K562 (cell line): ENCODE measurements around the gene DYTN. TPM values are rescaled to one million over a fixed set of nuclear protein-coding genes. Genes with fewer than 3 reads are reported as not detected.

Experiments
- ATAC-seq: fragments of 200-7000 bp; cut with Tn5 transposase; 3 replicates; pipeline ENCODE4 v1.9.1; 2020; ENCODE audit warnings: moderate library complexity
- BruUV-seq: library from RNA; stranded (reverse); fragments of 400-500 nt; replicated peaks from 2 replicates; lab custom pipeline; 2021; lab: Mats Ljungman, UMichigan
- CTCF ChIA-PET: fragments of 300-600 bp; formaldehyde crosslinking; extraction: SDS; loops from one replicate; lab custom pipeline; 2021; ENCODE audit warnings: low intra/inter-chr PET ratio; lab: Yijun Ruan, JAX
- POLR2A ChIA-PET: fragments of 300-600, 350-650 bp; sonication (Branson Sonifier 250); formaldehyde crosslinking; extraction: SDS; loops from one replicate; lab custom pipeline; 2021; ENCODE audit warnings: antibody characterized with exemption, inconsistent platforms; lab: Yijun Ruan, JAX
- DNase-seq, 4 experiments: peaks; one replicate each; pipeline versions ENCODE4 v3.0.0 to v3.0.0-alpha.2; 2011 to 2018; ENCODE audit warnings: low spot score in 3 of 4, mixed read lengths in 3 of 4; ENCODE audit errors: extremely low read depth in 1 of 4
- FAIRE-seq: peaks from 2 replicates; lab custom pipeline; 2011; peaks lifted over from hg19 to GRCh38; lab: Jason Lieb, UNC
- H2AFZ ChIP-seq: 2 replicates; pipeline ENCODE4 v1.6.0; 2011; ENCODE audit warnings: low read depth, low read length, control low read depth, inconsistent platforms
- H3K27ac ChIP-seq: fragments of 200-600 bp; 3 replicates; pipeline ENCODE4 v1.8.0; 2011; ENCODE audit warnings: low read depth, mild to moderate bottlenecking, control low read depth, inconsistent platforms, low read length, moderate library complexity, mixed read lengths; ENCODE audit errors: extremely low read depth
- H3K27me3 ChIP-seq, 2 experiments: fragments of 300-600 bp in 1 of 2; 2 replicates in 1 of 2; 3 replicates in 1 of 2; pipeline versions ENCODE4 v1.6.0 to v1.8.0; 2011; ENCODE audit warnings: inconsistent platforms in 2 of 2, low read length in 2 of 2, mild to moderate bottlenecking in 1 of 2, mixed read lengths in 1 of 2, moderate library complexity in 1 of 2; ENCODE audit not compliant: control insufficient read depth in 2 of 2, insufficient read depth in 2 of 2
- H3K36me3 ChIP-seq: fragments of 300-600 bp; 3 replicates; pipeline ENCODE4 v1.8.0; 2011; ENCODE audit warnings: mild to moderate bottlenecking, low read length, inconsistent platforms; ENCODE audit not compliant: control insufficient read depth, insufficient read depth
- H3K4me1 ChIP-seq, 2 experiments: fragments of 200-600 bp in 1 of 2; replicated peaks in 1 of 2; 2 replicates in 1 of 2; 3 replicates in 1 of 2; pipeline versions ENCODE4 v1.5.1 to v1.8.0; 2011; ENCODE audit warnings: inconsistent platforms in 2 of 2, low read length in 2 of 2, mild to moderate bottlenecking in 1 of 2, mixed read lengths in 1 of 2, moderate library complexity in 1 of 2; ENCODE audit not compliant: control insufficient read depth in 2 of 2, insufficient read depth in 2 of 2
- H3K4me2 ChIP-seq: 2 replicates; pipeline ENCODE4 v1.6.1; 2011; ENCODE audit warnings: low read length, control low read depth, inconsistent platforms, mixed read lengths; ENCODE audit not compliant: insufficient read depth
- H3K4me3 ChIP-seq: fragments of 200-600 bp; sonication (generic), shearing (Covaris generic); 2 replicates; pipeline ENCODE4 v1.5.1; 2016; ENCODE audit warnings: control low read depth, inconsistent platforms
- H3K79me2 ChIP-seq: fragments of 200-600 bp; 3 replicates; pipeline ENCODE4 v1.8.0; 2011; ENCODE audit warnings: low read length, inconsistent platforms; ENCODE audit not compliant: control insufficient read depth, insufficient read depth
- H3K9ac ChIP-seq, 2 experiments: 2 replicates each; pipeline versions ENCODE4 v1.6.0 to v1.6.1; 2011; ENCODE audit warnings: low read depth in 2 of 2, low read length in 2 of 2, control low read depth in 1 of 2, inconsistent platforms in 1 of 2, mild to moderate bottlenecking in 1 of 2, mixed read lengths in 1 of 2; ENCODE audit not compliant: insufficient read depth in 1 of 2
- H3K9me1 ChIP-seq: one replicate; pipeline ENCODE4 v1.6.0; 2011; ENCODE audit warnings: inconsistent platforms, mild to moderate bottlenecking, low read length, moderate library complexity; ENCODE audit not compliant: control insufficient read depth, insufficient read depth
- H3K9me3 ChIP-seq: replicated peaks from 2 replicates; pipeline ENCODE4 v1.5.1; 2011; ENCODE audit warnings: low read depth, low read length, inconsistent platforms; ENCODE audit not compliant: control insufficient read depth, insufficient read depth
- H4K20me1 ChIP-seq: replicated peaks from 2 replicates; pipeline ENCODE4 v1.6.1; 2011; ENCODE audit warnings: low read length, inconsistent platforms, mixed read lengths; ENCODE audit not compliant: control insufficient read depth, insufficient read depth
- ATF7 ChIP-seq: fragments of 450-650 bp; IDR thresholded peaks from 2 replicates; pipeline ENCODE4 v1.7.1; 2014; ENCODE audit warnings: mild to moderate bottlenecking, moderate library complexity
- E2F3 ChIP-seq: fragments of 250-450 bp; sonication (Bioruptor Pico); IDR thresholded peaks from 2 replicates; pipeline ENCODE4 v1.4.0; 2020; ENCODE audit warnings: mild to moderate bottlenecking
- FOSL1 ChIP-seq: fragments of 200-800 bp; sonication (Bioruptor generic); conservative IDR thresholded peaks from 2 replicates; pipeline ENCODE4 v1.6.1; 2016; ENCODE audit warnings: missing genetic modification characterization, missing compliant biosample characterization
- HES1 ChIP-seq: fragments of 450-650 bp; IDR thresholded peaks from 2 replicates; pipeline ENCODE4 v1.6.1; 2016; ENCODE audit warnings: low read depth, mild to moderate bottlenecking, moderate library complexity
- JUND ChIP-seq, 2 experiments: IDR thresholded peaks; 2 replicates in 1 of 2; 3 replicates in 1 of 2; pipeline ENCODE4 v1.6.1; 2011; ENCODE audit warnings: borderline replicate concordance in 2 of 2, low read depth in 2 of 2, low read length in 2 of 2, improper control_type of control experiment in 1 of 2, missing biosample characterization in 1 of 2, missing genetic modification characterization in 1 of 2, missing genetic modification reagents in 1 of 2
- MAFF ChIP-seq: IDR thresholded peaks from 2 replicates; pipeline ENCODE4 v1.6.1; 2012; ENCODE audit warnings: low read length, improper control_type of control experiment
- MAFG ChIP-seq: fragments of 450-650 bp; conservative IDR thresholded peaks from 2 replicates; pipeline ENCODE4 v1.6.1; 2016; ENCODE audit warnings: missing genetic modification characterization, missing compliant biosample characterization
- NFYB ChIP-seq: IDR thresholded peaks from 2 replicates; pipeline ENCODE4 v1.6.1; 2011; ENCODE audit warnings: mild to moderate bottlenecking, moderate library complexity; ENCODE audit not compliant: insufficient read length; ENCODE audit errors: extremely low read depth
- ZFPM2 ChIP-seq: fragments of 250-450 bp; sonication (Bioruptor Pico); IDR thresholded peaks from 2 replicates; pipeline ENCODE4 v1.5.1; 2022; ENCODE audit warnings: mild to moderate bottlenecking
- ZNF253 ChIP-seq: fragments of 250-450 bp; sonication (Bioruptor Pico); conservative IDR thresholded peaks from 2 replicates; pipeline ENCODE4 v1.6.1; 2021; ENCODE audit warnings: mild to moderate bottlenecking
- ZNF263 ChIP-seq: sonication (generic); formaldehyde crosslinking; IDR thresholded peaks from 2 replicates; pipeline ENCODE4 v1.8.0; 2022; ENCODE audit warnings: mild to moderate bottlenecking, missing genetic modification reagents, borderline replicate concordance
- ZNF407 ChIP-seq: fragments of 450-650 bp; IDR thresholded peaks from 2 replicates; pipeline ENCODE4 v1.6.1; 2016; ENCODE audit warnings: low read depth
- WGBS: fragments of 100-300 bp; shearing (Covaris generic); methylation state at CpG from one replicate; pipeline ENCODE4 v1.1.6; 2016; ENCODE audit warnings: low coverage, mixed read lengths; ENCODE audit not compliant: insufficient coverage; ENCODE audit errors: missing lambda C conversion rate; 5-methylcytosine and 5-hydroxymethylcytosine counted together
- in situ Hi-C: fragments of 300-500 bp; cut with MboI; formaldehyde crosslinking; loops from 4 replicates; pipeline ENCODE4 v1.15.0; 2018; ENCODE audit warnings: inconsistent platforms, mixed read lengths
- intact Hi-C: fragments of 100-400 bp; cut with micrococcal nuclease; formaldehyde crosslinking; loops from 2 replicates; pipeline ENCODE4 v1.14.2; 2022
- polyA plus RNA-seq, 8 experiments: library from polyadenylated mRNA; depleted of rRNA in 4 of 8; stranded (reverse) in 5 of 8; unstranded in 3 of 8; fragments of >200 nt; fragmentation: Nextera tagmentation in 2 of 8; fragmentation: Illumina TruSeq in 1 of 8; extraction: Ambion mirVana in 2 of 8; extraction: Trizol in 1 of 8; gene quantifications; 2 replicates each; pipeline versions ENCODE4 v1.2.1 to v1.2.3, GENCODE V29; 2011 to 2014; ENCODE audit warnings: inconsistent platforms in 1 of 8, missing spikeins in 1 of 8
- total RNA-seq, 7 experiments: library from RNA; depleted of rRNA in 6 of 7; stranded (reverse); fragments of >200 nt in 6 of 7; fragmentation: Illumina TruSeq in 2 of 7; extraction: Trizol in 2 of 7; gene quantifications; 2 replicates each; pipeline versions ENCODE4 v1.2.1 to v1.2.3, GENCODE V29; 2011 to 2021; ENCODE audit warnings: low replicate concordance in 1 of 7

The DYTN gene
- total and polyA plus RNA-seq, 9 of the 15 experiments (the other 6 are each of a cell fraction or from before 2014, with no cell fraction given) = not detected

DNA sequence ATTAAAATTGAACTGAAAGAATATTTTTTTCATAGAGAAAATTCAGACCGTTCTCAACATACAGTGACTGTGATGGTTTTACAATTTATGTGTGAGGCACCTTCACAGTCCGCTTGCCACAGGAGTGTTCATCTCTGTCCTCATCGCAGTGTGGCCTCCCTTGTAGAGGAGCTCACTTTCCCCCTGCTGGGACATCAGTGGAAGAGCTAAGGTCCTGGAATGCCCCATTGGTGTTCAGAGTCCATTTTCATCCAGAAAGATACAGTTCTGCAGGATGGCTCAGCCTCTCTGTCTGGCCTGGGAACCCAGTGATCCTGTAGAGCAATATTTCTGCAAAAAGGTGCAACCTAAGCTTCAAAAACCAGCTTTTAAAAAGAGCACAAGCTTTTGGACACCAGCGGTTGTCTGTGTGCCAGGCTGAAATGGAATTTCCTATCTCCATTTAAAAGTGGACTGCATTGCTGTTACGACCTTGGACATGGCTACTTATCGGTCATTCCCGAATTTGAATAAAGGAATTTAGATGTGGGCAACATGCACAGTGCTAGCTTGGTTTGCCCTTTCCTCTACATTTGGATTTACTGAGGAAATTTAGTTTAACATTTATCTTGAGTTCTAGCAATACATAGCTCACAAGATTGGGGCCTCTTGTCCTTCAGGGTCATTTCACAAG, 102.6 kb downstream of the DYTN start (continued):
- TF ChIP-seq E2F3 (CRISPR knock-in tag) = no peak

DNA sequence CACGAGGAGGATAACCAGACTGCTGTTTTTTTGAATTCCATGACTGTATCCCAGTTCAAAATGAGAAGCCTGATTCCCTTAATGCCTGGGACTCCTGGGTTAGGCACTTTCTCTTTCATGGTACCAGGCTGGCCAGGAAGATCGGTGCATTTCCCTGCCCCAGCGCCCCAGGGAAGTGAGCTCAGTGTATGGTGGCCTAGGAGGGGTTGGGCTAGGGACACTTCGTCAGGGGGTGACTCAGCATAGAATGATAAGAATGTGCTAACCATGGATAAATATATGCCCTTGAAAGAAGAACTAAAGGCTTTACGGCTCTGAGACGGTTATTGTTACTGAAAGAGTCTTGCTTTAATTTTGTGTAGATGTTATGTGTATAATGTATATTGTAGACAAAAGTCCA, 103.4 kb downstream of the DYTN start:
- no peaks in the 10 kb centered on the region for H3K27me3 ChIP-seq
- peaks cover 0 to 4% of the 10 kb centered on the region in 2 experiments; a peak in 2 of 5 replicates for H3K4me1 ChIP-seq
- no peak overlapping the region for H3K4me3 ChIP-seq
- in situ Hi-C loops (no loop called here), intact Hi-C loops (no loop called here)
- peak overlapping the region; percentile 78 for H2AFZ ChIP-seq
- ChIA-PET CTCF (no interaction called here), POLR2A (interaction anchor here (0.6 to 0.7 kb wide), 2 partner anchors 58 to 76 kb away, joined by 3 read pairs; no protein-coding TSS in a partner anchor)
- no peak overlapping the region for H3K9ac ChIP-seq
- no TSS peak for BruUV-seq
- H3K36me3 ChIP-seq = no peaks in the 10 kb centered on the region
- H3K79me2 ChIP-seq = no peaks in the 10 kb centered on the region
- WGBS = 3% methylated on average over 6 of the region's 6 CpGs
- ATAC-seq (peak; percentile 96), FAIRE-seq (peak; percentile 78), DNase-seq (peak; percentile 24 to 55 (median 42))
- no peaks in the 10 kb centered on the region for H3K9me1 ChIP-seq
- no peaks in the 10 kb centered on the region for H4K20me1 ChIP-seq
- peak overlapping the region; percentile 61 for H3K27ac ChIP-seq
- peak overlapping the region; percentile 49 for H3K4me2 ChIP-seq
- no peaks in the 10 kb centered on the region for H3K9me3 ChIP-seq
- TF ChIP-seq JUND (IDR thresholded peaks at IDR 0.05; ENCODE audit: borderline replicate concordance, low read depth, low read length) = peak; percentile 69
- TF ChIP-seq JUND (tag; IDR thresholded peaks at IDR 0.05; ENCODE audit: borderline replicate concordance, low read depth, low read length) = peak; percentile 60; the same call in 2 of the 3 replicates
- no peak for TF ChIP-seq ZNF253 (CRISPR knock-in tag)
- no peak for TF ChIP-seq ZNF263 (CRISPR knock-in tag)
- peak; percentile 22; the same call in 1 of the 2 replicates for TF ChIP-seq ATF7
- no peak for TF ChIP-seq ZFPM2
- TF ChIP-seq FOSL1 (tag) = peak; percentile 60
- TF ChIP-seq MAFG = peak; percentile 90
- peak; percentile 85 for TF ChIP-seq MAFF
- peak; percentile 88 for TF ChIP-seq ZNF407
- no peak for TF ChIP-seq NFYB
- no peak for TF ChIP-seq HES1
